ENCODE results near the gene RCOR2. TPM values are rescaled to one million over a fixed set of nuclear protein-coding genes. Genes with fewer than 3 reads are reported as not detected.

The RCOR2 gene
- total and polyA plus RNA-seq, 2 of the 13 experiments (the other 11 are each of a cell fraction or from before 2014, with no cell fraction given) = 8.3 to 8.5 TPM

- TF ChIP-seq, protein P1, sequence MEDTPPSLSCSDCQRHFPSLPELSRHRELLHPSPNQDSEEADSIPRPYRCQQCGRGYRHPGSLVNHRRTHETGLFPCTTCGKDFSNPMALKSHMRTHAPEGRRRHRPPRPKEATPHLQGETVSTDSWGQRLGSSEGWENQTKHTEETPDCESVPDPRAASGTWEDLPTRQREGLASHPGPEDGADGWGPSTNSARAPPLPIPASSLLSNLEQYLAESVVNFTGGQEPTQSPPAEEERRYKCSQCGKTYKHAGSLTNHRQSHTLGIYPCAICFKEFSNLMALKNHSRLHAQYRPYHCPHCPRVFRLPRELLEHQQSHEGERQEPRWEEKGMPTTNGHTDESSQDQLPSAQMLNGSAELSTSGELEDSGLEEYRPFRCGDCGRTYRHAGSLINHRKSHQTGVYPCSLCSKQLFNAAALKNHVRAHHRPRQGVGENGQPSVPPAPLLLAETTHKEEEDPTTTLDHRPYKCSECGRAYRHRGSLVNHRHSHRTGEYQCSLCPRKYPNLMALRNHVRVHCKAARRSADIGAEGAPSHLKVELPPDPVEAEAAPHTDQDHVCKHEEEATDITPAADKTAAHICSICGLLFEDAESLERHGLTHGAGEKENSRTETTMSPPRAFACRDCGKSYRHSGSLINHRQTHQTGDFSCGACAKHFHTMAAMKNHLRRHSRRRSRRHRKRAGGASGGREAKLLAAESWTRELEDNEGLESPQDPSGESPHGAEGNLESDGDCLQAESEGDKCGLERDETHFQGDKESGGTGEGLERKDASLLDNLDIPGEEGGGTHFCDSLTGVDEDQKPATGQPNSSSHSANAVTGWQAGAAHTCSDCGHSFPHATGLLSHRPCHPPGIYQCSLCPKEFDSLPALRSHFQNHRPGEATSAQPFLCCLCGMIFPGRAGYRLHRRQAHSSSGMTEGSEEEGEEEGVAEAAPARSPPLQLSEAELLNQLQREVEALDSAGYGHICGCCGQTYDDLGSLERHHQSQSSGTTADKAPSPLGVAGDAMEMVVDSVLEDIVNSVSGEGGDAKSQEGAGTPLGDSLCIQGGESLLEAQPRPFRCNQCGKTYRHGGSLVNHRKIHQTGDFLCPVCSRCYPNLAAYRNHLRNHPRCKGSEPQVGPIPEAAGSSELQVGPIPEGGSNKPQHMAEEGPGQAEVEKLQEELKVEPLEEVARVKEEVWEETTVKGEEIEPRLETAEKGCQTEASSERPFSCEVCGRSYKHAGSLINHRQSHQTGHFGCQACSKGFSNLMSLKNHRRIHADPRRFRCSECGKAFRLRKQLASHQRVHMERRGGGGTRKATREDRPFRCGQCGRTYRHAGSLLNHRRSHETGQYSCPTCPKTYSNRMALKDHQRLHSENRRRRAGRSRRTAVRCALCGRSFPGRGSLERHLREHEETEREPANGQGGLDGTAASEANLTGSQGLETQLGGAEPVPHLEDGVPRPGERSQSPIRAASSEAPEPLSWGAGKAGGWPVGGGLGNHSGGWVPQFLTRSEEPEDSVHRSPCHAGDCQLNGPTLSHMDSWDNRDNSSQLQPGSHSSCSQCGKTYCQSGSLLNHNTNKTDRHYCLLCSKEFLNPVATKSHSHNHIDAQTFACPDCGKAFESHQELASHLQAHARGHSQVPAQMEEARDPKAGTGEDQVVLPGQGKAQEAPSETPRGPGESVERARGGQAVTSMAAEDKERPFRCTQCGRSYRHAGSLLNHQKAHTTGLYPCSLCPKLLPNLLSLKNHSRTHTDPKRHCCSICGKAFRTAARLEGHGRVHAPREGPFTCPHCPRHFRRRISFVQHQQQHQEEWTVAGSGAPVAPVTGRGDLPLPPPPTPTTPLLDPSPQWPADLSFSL (CRISPR knock-in tag; IDR thresholded peaks at IDR 0.05) = no peak
- TF ChIP-seq, protein P2, sequence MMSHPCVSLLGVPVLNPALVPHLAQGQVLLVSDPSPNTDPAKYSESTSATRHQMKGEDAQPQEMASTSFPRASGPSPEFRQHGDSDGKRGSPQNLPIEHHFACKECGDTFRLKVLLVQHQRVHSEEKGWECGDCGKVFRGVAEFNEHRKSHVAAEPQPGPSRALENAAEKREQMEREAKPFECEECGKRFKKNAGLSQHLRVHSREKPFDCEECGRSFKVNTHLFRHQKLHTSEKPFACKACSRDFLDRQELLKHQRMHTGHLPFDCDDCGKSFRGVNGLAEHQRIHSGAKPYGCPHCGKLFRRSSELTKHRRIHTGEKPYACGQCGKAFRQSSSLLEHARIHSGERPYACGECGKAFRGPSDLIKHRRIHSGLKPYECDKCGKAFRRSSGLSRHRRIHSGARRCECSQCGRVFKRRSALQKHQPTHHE (CRISPR knock-in tag; IDR thresholded peaks at IDR 0.05; ENCODE audit: borderline replicate concordance) = no peak
- TF ChIP-seq MYNN (CRISPR knock-in tag; IDR thresholded peaks at IDR 0.05; ENCODE audit: low read depth) = no peak
- TF ChIP-seq HOXA5 (CRISPR knock-in tag; IDR thresholded peaks at IDR 0.05) = no peak
- TF ChIP-seq BCL6 (CRISPR knock-in tag; IDR thresholded peaks at IDR 0.05) = peak; percentile 26; the same call in 1 of the 2 replicates
- TF ChIP-seq ATF7-NPFF (CRISPR knock-in tag; IDR thresholded peaks at IDR 0.05; ENCODE audit: low read depth) = no peak
- no peak for TF ChIP-seq ZBTB43 (CRISPR knock-in tag; conservative IDR thresholded peaks at IDR 0.05)
- no peak for TF ChIP-seq HMG20B (CRISPR knock-in tag; conservative IDR thresholded peaks at IDR 0.05)
- TF ChIP-seq ZNF839 (CRISPR knock-in tag; IDR thresholded peaks at IDR 0.05; ENCODE audit: borderline replicate concordance) = no peak
- peak; percentile 74; the same call in 1 of the 2 replicates for TF ChIP-seq TGIF2 (CRISPR knock-in tag; IDR thresholded peaks at IDR 0.05)
- no peak for TF ChIP-seq ZNF563 (CRISPR knock-in tag; IDR thresholded peaks at IDR 0.05)
- TF ChIP-seq POLR2A (IDR thresholded peaks at IDR 0.05; ENCODE audit: insufficient read depth in 1 of 2, low read depth in 2 of 2, low read length in 2 of 2) = 0 out of 4 replicates have a peak, but pooled peaks of 1 of the 2 experiments have one; percentile 29
- TF ChIP-seq ZBTB1 (CRISPR knock-in tag; IDR thresholded peaks at IDR 0.05; ENCODE audit: borderline replicate concordance) = no peak
- no peak for TF ChIP-seq ELF3 (CRISPR knock-in tag; IDR thresholded peaks at IDR 0.05)
- TF ChIP-seq NR0B2 (CRISPR knock-in tag; IDR thresholded peaks at IDR 0.05) = no peak
- TF ChIP-seq, protein P3, sequence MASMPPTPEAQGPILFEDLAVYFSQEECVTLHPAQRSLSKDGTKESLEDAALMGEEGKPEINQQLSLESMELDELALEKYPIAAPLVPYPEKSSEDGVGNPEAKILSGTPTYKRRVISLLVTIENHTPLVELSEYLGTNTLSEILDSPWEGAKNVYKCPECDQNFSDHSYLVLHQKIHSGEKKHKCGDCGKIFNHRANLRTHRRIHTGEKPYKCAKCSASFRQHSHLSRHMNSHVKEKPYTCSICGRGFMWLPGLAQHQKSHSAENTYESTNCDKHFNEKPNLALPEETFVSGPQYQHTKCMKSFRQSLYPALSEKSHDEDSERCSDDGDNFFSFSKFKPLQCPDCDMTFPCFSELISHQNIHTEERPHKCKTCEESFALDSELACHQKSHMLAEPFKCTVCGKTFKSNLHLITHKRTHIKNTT (CRISPR knock-in tag; IDR thresholded peaks at IDR 0.05) = no peak
- TF ChIP-seq IRX3 (CRISPR knock-in tag; IDR thresholded peaks at IDR 0.05; ENCODE audit: borderline replicate concordance, low read depth) = no peak
- TF ChIP-seq NFYC (CRISPR knock-in tag; IDR thresholded peaks at IDR 0.05) = no peak
- no peak for TF ChIP-seq ZNF768 (CRISPR knock-in tag; IDR thresholded peaks at IDR 0.05)
- no peak for TF ChIP-seq HCFC1 (IDR thresholded peaks at IDR 0.05; ENCODE audit: low read depth, low read length)
- TF ChIP-seq ZNF652 (CRISPR knock-in tag; IDR thresholded peaks at IDR 0.05; ENCODE audit: borderline replicate concordance, low read depth) = no peak
- no peak for TF ChIP-seq SALL2 (CRISPR knock-in tag; IDR thresholded peaks at IDR 0.05)
These were observed 28.0 kb upstream of the RCOR2 start (continued) for GRCh38 chr11:63944987-63945386.

All from HepG2 (cell line).